ENCODE results near the gene TIMMDC1. TPM values are rescaled to one million over a fixed set of nuclear protein-coding genes. Genes with fewer than 3 reads are reported as not detected.

TIMMDC1 gene
- total and polyA plus RNA-seq, 10 donors: 33.0 to 85.7 (median 71.4) TPM

DNA sequence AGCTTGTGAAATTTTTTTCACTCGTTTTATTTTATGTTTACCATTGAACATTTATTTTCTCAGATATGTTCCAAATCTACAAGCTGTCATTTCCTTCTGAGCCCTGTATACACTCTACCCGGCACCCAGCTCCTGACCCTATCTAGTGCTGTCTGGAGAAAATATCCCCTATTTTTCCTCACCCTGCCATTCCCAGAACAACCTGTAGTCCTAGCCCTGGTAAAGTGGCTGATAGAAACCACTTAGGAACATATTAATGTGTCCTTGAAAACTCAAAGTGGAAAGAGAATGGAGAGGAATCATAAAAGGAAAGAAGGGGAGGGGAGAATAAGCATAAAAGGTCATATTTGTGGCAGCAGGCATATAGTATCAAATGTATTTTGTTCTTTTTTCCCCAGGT is 8.2 kb upstream of the TIMMDC1 start:
- intact Hi-C loops (cut with DNase I; ENCODE audit: low total_unique reads): no loop called here

GRCh38 chr3:119492128-119492527 is 6.2 kb upstream of the TIMMDC1 start:
- Histone ChIP-seq H3K36me3 (peaks cover 0 to 57% (median 18%) of the 10 kb centered on the region in 6 donors), H3K9me3 (no peaks in the 10 kb centered on the region), H3K4me3 (no peak overlapping the region), H3K27ac (no peak overlapping the region), H3K27me3 (replicated peaks in 1 of 7) (no peaks in the 10 kb centered on the region), H3K4me1 (peaks cover 0 to 3% (median under 1%) of the 10 kb centered on the region in 6 donors)
- WGBS, 5 donors: 89 to 97% (median 95%) methylated on average over 2 of the region's 2 CpGs
- no peak for TF ChIP-seq CTCF (IDR thresholded peaks at IDR 0.05 in 8 of 11, conservative IDR thresholded peaks at IDR 0.05 in 3 of 11)
- no peak for TF ChIP-seq POLR2AphosphoS5 (IDR thresholded peaks at IDR 0.05)
- TF ChIP-seq POLR2A (IDR thresholded peaks at IDR 0.05): no peak
- intact Hi-C loops (cut with DNase I; ENCODE audit: low total_unique reads): no loop called here
- no peak for DNase-seq

More for the DNA sequence above, 8.2 kb upstream of the TIMMDC1 start:
- H3K4me1 ChIP-seq: no peaks in the 10 kb centered on the region
- H3K4me3 ChIP-seq: no peak overlapping the region
- TF ChIP-seq POLR2AphosphoS5 (IDR thresholded peaks at IDR 0.05) (no peak), CTCF (IDR thresholded peaks at IDR 0.05 in 8 of 11, conservative IDR thresholded peaks at IDR 0.05 in 3 of 11) (no peak), POLR2A (IDR thresholded peaks at IDR 0.05) (no peak)
- H3K9me3 ChIP-seq: no peaks in the 10 kb centered on the region
- DNase-seq: no peak
- no peaks in the 10 kb centered on the region for H3K27me3 ChIP-seq (replicated peaks in 1 of 7)
- WGBS, 5 donors: 87 to 97% (median 95%) methylated on average over 2 of the region's 2 CpGs
- H3K36me3 ChIP-seq: peaks cover 3 to 77% (median 37%) of the 10 kb centered on the region in 6 donors
- no peak overlapping the region for H3K27ac ChIP-seq

DNA sequence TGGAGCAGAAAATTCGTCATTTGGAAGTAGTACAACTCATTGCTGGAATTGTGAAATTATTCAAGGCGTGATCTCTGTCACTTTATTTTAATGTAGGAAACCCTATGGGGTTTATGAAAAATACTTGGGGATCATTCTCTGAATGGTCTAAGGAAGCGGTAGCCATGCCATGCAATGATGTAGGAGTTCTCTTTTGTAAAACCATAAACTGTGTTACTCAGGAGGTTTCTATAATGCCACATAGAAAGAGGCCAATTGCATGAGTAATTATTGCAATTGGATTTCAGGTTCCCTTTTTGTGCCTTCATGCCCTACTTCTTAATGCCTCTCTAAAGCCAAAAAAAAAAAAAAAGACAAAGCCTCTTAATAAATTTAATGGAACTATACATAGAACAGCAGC is 5.5 kb upstream of the TIMMDC1 start:
- Histone ChIP-seq H3K4me3 (no peak overlapping the region), H3K27ac (no peak overlapping the region), H3K36me3 (peaks cover 0 to 50% (median 14%) of the 10 kb centered on the region in 6 donors), H3K9me3 (no peaks in the 10 kb centered on the region), H3K4me1 (peaks cover 4 to 10% (median 7%) of the 10 kb centered on the region in 6 donors), H3K27me3 (replicated peaks in 1 of 7) (no peaks in the 10 kb centered on the region)
- TF ChIP-seq POLR2A (IDR thresholded peaks at IDR 0.05) (no peak), CTCF (IDR thresholded peaks at IDR 0.05 in 8 of 11, conservative IDR thresholded peaks at IDR 0.05 in 3 of 11) (no peak), POLR2AphosphoS5 (IDR thresholded peaks at IDR 0.05) (no peak)
- WGBS, 5 donors: 85 to 94% (median 92%) methylated on average over 3 of the region's 3 CpGs
- DNase-seq: no peak
- intact Hi-C loops (cut with DNase I; ENCODE audit: low total_unique reads): no loop called here

GRCh38 chr3:119494597-119494996 is 3.8 kb upstream of the TIMMDC1 start:
- Histone ChIP-seq H3K9me3 (no peaks in the 10 kb centered on the region), H3K4me1 (peaks cover 9 to 20% (median 17%) of the 10 kb centered on the region in 6 donors), H3K4me3 (no peak overlapping the region), H3K36me3 (peaks cover 0 to 33% (median 9%) of the 10 kb centered on the region in 6 donors), H3K27ac (no peak overlapping the region), H3K27me3 (replicated peaks in 1 of 7) (no peaks in the 10 kb centered on the region)
- DNase-seq: no peak
- intact Hi-C loops (cut with DNase I; ENCODE audit: low total_unique reads): no loop called here
- 90 to 95% (median 91%) methylated on average over 2 of the region's 2 CpGs for WGBS, 5 donors
- TF ChIP-seq CTCF (IDR thresholded peaks at IDR 0.05 in 8 of 11, conservative IDR thresholded peaks at IDR 0.05 in 3 of 11): no peak
- TF ChIP-seq POLR2AphosphoS5 (IDR thresholded peaks at IDR 0.05): no peak
- TF ChIP-seq POLR2A (IDR thresholded peaks at IDR 0.05): no peak

Measured in spleen (tissue), 11 donors.